Neural progenitor cell (in vitro differentiated cells): ENCODE measurements around the gene SSC4D.

Experiments
- CTCF ChIP-seq: fragments of 200-600 bp; sonication (generic); IDR thresholded peaks from 2 replicates; pipeline ENCODE4 v1.5.1; 2017; ENCODE audit warnings: antibody characterized with exemption, mild to moderate bottlenecking
- EZH2 ChIP-seq: fragments of 200-600 bp; sonication (generic); IDR thresholded peaks from 2 replicates; pipeline ENCODE4 v1.6.1; 2017; ENCODE audit warnings: antibody characterized with exemption, mild to moderate bottlenecking, moderate library complexity
- EZH2phosphoT487 ChIP-seq: fragments of 200-600 bp; sonication (generic); IDR thresholded peaks from 2 replicates; pipeline ENCODE4 v1.6.1; 2017; ENCODE audit warnings: antibody characterized with exemption

DNA sequence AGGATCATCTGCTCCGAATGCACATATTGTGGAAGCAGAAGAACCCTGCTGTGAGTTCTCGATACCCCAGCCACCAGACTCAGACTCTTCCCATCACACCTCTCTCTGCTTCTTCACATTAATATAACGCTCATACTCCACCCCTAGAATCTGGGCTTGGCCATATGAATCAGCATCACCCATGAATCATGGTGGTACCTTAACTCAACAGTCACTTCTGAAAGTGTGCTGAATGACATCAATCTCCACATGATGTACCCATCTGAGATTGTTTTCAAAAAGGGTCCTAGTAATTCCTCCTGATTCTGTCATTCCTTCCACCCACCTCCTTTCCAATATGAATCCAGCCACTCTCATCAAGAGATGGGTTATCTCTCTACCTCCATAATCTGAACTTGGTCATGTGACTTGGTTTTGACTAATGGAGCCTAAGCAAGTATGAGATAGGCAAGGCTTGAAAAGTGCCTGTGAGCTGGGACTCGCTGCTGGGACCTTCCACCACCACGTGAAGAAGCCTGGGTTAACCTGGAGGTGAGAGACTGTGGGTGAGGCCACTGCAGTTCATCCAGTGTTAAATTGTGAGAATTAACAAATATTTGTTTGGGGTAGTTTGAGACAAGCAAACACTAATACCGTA is 66.1 kb downstream of the SSC4D start:
- TF ChIP-seq EZH2: no peak
- TF ChIP-seq CTCF: no peak
- TF ChIP-seq EZH2phosphoT487: no peak
